K562 (cell line): ENCODE data around the gene C20orf141. TPM values are rescaled to one million over a fixed set of nuclear protein-coding genes. Genes with fewer than 3 reads are reported as not detected.

Experiments used
- ATAC-seq: fragments of 200-7000 bp; cut with Tn5 transposase; 3 replicates; pipeline ENCODE4 v1.9.1; 2020; ENCODE audit warnings: moderate library complexity
- BruUV-seq: library from RNA; stranded (reverse); fragments of 400-500 nt; replicated peaks from 2 replicates; lab custom pipeline; 2021; lab: Mats Ljungman, UMichigan
- CTCF ChIA-PET: fragments of 300-600 bp; formaldehyde crosslinking; extraction: SDS; loops from one replicate; lab custom pipeline; 2021; ENCODE audit warnings: low intra/inter-chr PET ratio; lab: Yijun Ruan, JAX
- POLR2A ChIA-PET: fragments of 300-600, 350-650 bp; sonication (Branson Sonifier 250); formaldehyde crosslinking; extraction: SDS; loops from one replicate; lab custom pipeline; 2021; ENCODE audit warnings: antibody characterized with exemption, inconsistent platforms; lab: Yijun Ruan, JAX
- DNase-seq, 4 experiments: peaks; one replicate each; pipeline versions ENCODE4 v3.0.0 to v3.0.0-alpha.2; 2011 to 2018; ENCODE audit warnings: low spot score in 3 of 4, mixed read lengths in 3 of 4; ENCODE audit errors: extremely low read depth in 1 of 4
- FAIRE-seq: peaks from 2 replicates; lab custom pipeline; 2011; peaks lifted over from hg19 to GRCh38; lab: Jason Lieb, UNC
- H2AFZ ChIP-seq: 2 replicates; pipeline ENCODE4 v1.6.0; 2011; ENCODE audit warnings: low read depth, low read length, control low read depth, inconsistent platforms
- H3K27ac ChIP-seq: fragments of 200-600 bp; 3 replicates; pipeline ENCODE4 v1.8.0; 2011; ENCODE audit warnings: low read depth, mild to moderate bottlenecking, control low read depth, inconsistent platforms, low read length, moderate library complexity, mixed read lengths; ENCODE audit errors: extremely low read depth
- H3K27me3 ChIP-seq, 2 experiments: fragments of 300-600 bp in 1 of 2; 2 replicates in 1 of 2; 3 replicates in 1 of 2; pipeline versions ENCODE4 v1.6.0 to v1.8.0; 2011; ENCODE audit warnings: inconsistent platforms in 2 of 2, low read length in 2 of 2, mild to moderate bottlenecking in 1 of 2, mixed read lengths in 1 of 2, moderate library complexity in 1 of 2; ENCODE audit not compliant: control insufficient read depth in 2 of 2, insufficient read depth in 2 of 2
- H3K36me3 ChIP-seq: fragments of 300-600 bp; 3 replicates; pipeline ENCODE4 v1.8.0; 2011; ENCODE audit warnings: mild to moderate bottlenecking, low read length, inconsistent platforms; ENCODE audit not compliant: control insufficient read depth, insufficient read depth
- H3K4me1 ChIP-seq, 2 experiments: fragments of 200-600 bp in 1 of 2; replicated peaks in 1 of 2; 2 replicates in 1 of 2; 3 replicates in 1 of 2; pipeline versions ENCODE4 v1.5.1 to v1.8.0; 2011; ENCODE audit warnings: inconsistent platforms in 2 of 2, low read length in 2 of 2, mild to moderate bottlenecking in 1 of 2, mixed read lengths in 1 of 2, moderate library complexity in 1 of 2; ENCODE audit not compliant: control insufficient read depth in 2 of 2, insufficient read depth in 2 of 2
- H3K4me2 ChIP-seq: 2 replicates; pipeline ENCODE4 v1.6.1; 2011; ENCODE audit warnings: low read length, control low read depth, inconsistent platforms, mixed read lengths; ENCODE audit not compliant: insufficient read depth
- H3K4me3 ChIP-seq: fragments of 200-600 bp; sonication (generic), shearing (Covaris generic); 2 replicates; pipeline ENCODE4 v1.5.1; 2016; ENCODE audit warnings: control low read depth, inconsistent platforms
- H3K79me2 ChIP-seq: fragments of 200-600 bp; 3 replicates; pipeline ENCODE4 v1.8.0; 2011; ENCODE audit warnings: low read length, inconsistent platforms; ENCODE audit not compliant: control insufficient read depth, insufficient read depth
- H3K9ac ChIP-seq, 2 experiments: 2 replicates each; pipeline versions ENCODE4 v1.6.0 to v1.6.1; 2011; ENCODE audit warnings: low read depth in 2 of 2, low read length in 2 of 2, control low read depth in 1 of 2, inconsistent platforms in 1 of 2, mild to moderate bottlenecking in 1 of 2, mixed read lengths in 1 of 2; ENCODE audit not compliant: insufficient read depth in 1 of 2
- H3K9me1 ChIP-seq: one replicate; pipeline ENCODE4 v1.6.0; 2011; ENCODE audit warnings: inconsistent platforms, mild to moderate bottlenecking, low read length, moderate library complexity; ENCODE audit not compliant: control insufficient read depth, insufficient read depth
- H3K9me3 ChIP-seq: replicated peaks from 2 replicates; pipeline ENCODE4 v1.5.1; 2011; ENCODE audit warnings: low read depth, low read length, inconsistent platforms; ENCODE audit not compliant: control insufficient read depth, insufficient read depth
- H4K20me1 ChIP-seq: replicated peaks from 2 replicates; pipeline ENCODE4 v1.6.1; 2011; ENCODE audit warnings: low read length, inconsistent platforms, mixed read lengths; ENCODE audit not compliant: control insufficient read depth, insufficient read depth
- ATF7 ChIP-seq: fragments of 450-650 bp; IDR thresholded peaks from 2 replicates; pipeline ENCODE4 v1.7.1; 2014; ENCODE audit warnings: mild to moderate bottlenecking, moderate library complexity
- CTBP1 ChIP-seq: fragments of 450-650 bp; IDR thresholded peaks from 2 replicates; pipeline ENCODE4 v1.6.1; 2016; ENCODE audit warnings: borderline replicate concordance
- ZBTB17 ChIP-seq: fragments of 450-650 bp; formaldehyde crosslinking; IDR thresholded peaks from 2 replicates; pipeline ENCODE4 v1.4.0; 2020; ENCODE audit warnings: mild to moderate bottlenecking
- WGBS: fragments of 100-300 bp; shearing (Covaris generic); methylation state at CpG from one replicate; pipeline ENCODE4 v1.1.6; 2016; ENCODE audit warnings: low coverage, mixed read lengths; ENCODE audit not compliant: insufficient coverage; ENCODE audit errors: missing lambda C conversion rate; 5-methylcytosine and 5-hydroxymethylcytosine counted together
- in situ Hi-C: fragments of 300-500 bp; cut with MboI; formaldehyde crosslinking; loops from 4 replicates; pipeline ENCODE4 v1.15.0; 2018; ENCODE audit warnings: inconsistent platforms, mixed read lengths
- intact Hi-C: fragments of 100-400 bp; cut with micrococcal nuclease; formaldehyde crosslinking; loops from 2 replicates; pipeline ENCODE4 v1.14.2; 2022
- polyA plus RNA-seq, 8 experiments: library from polyadenylated mRNA; depleted of rRNA in 4 of 8; stranded (reverse) in 5 of 8; unstranded in 3 of 8; fragments of >200 nt; fragmentation: Nextera tagmentation in 2 of 8; fragmentation: Illumina TruSeq in 1 of 8; extraction: Ambion mirVana in 2 of 8; extraction: Trizol in 1 of 8; gene quantifications; 2 replicates each; pipeline versions ENCODE4 v1.2.1 to v1.2.3, GENCODE V29; 2011 to 2014; ENCODE audit warnings: inconsistent platforms in 1 of 8, missing spikeins in 1 of 8
- total RNA-seq, 7 experiments: library from RNA; depleted of rRNA in 6 of 7; stranded (reverse); fragments of >200 nt in 6 of 7; fragmentation: Illumina TruSeq in 2 of 7; extraction: Trizol in 2 of 7; gene quantifications; 2 replicates each; pipeline versions ENCODE4 v1.2.1 to v1.2.3, GENCODE V29; 2011 to 2021; ENCODE audit warnings: low replicate concordance in 1 of 7
- TF ChIP-seq, protein P1 (sequence below): sonication (generic); formaldehyde crosslinking; IDR thresholded peaks from 2 replicates; pipeline ENCODE4 v1.8.0; 2022; ENCODE audit warnings: mild to moderate bottlenecking, missing genetic modification reagents

Gene C20orf141
- total and polyA plus RNA-seq, 9 of the 15 experiments (the other 6 are each of a cell fraction or from before 2014, with no cell fraction given): not detected

GRCh38 chr20:2775139-2775538 lies 39.6 kb upstream of the C20orf141 start:
- Histone ChIP-seq H3K9ac (no peak overlapping the region), H3K9me1 (no peaks in the 10 kb centered on the region), H2AFZ (peak overlapping the region; percentile 40; the same call in 1 of the 2 replicates), H3K79me2 (no peaks in the 10 kb centered on the region), H3K27me3 (0 out of 5 replicates have a peak, but pooled peaks cover 0 to 4% of the 10 kb centered on the region in 2 experiments), H3K4me1 (no peaks in the 10 kb centered on the region; a peak in 1 of 5 replicates), H3K9me3 (no peaks in the 10 kb centered on the region), H3K4me3 (no peak overlapping the region), H3K4me2 (no peak overlapping the region), H3K36me3 (no peaks in the 10 kb centered on the region), H3K27ac (no peak overlapping the region), H4K20me1 (no peaks in the 10 kb centered on the region)
- in situ Hi-C loops (no loop called here), intact Hi-C loops (no loop called here)
- 26% methylated on average over 3 of the region's 3 CpGs for WGBS
- ChIA-PET CTCF (no interaction called here), POLR2A (no interaction called here)
- FAIRE-seq (no peak), DNase-seq (no peak), ATAC-seq (no peak)
- 0 out of 2 replicates have a peak, but pooled peaks have one; percentile 39 for TF ChIP-seq ATF7
- TF ChIP-seq, protein P1, sequence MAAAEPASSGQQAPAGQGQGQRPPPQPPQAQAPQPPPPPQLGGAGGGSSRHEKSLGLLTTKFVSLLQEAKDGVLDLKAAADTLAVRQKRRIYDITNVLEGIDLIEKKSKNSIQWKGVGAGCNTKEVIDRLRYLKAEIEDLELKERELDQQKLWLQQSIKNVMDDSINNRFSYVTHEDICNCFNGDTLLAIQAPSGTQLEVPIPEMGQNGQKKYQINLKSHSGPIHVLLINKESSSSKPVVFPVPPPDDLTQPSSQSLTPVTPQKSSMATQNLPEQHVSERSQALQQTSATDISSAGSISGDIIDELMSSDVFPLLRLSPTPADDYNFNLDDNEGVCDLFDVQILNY (CRISPR knock-in tag): no peak
- no peak for TF ChIP-seq ZBTB17 (CRISPR knock-in tag)
- TF ChIP-seq CTBP1: no peak
- BruUV-seq: no TSS peak
